HG02938 (cell line): ENCODE data around the gene DGKB.

ENCODE experiments used
- ATAC-seq: cut with Tn5 transposase; IDR thresholded peaks from one replicate; pipeline ENCODE4 v1.9.1; 2021; ENCODE audit warnings: mild to moderate bottlenecking, moderate library complexity; ENCODE audit not compliant: unreplicated experiment

The DGKB gene

DNA sequence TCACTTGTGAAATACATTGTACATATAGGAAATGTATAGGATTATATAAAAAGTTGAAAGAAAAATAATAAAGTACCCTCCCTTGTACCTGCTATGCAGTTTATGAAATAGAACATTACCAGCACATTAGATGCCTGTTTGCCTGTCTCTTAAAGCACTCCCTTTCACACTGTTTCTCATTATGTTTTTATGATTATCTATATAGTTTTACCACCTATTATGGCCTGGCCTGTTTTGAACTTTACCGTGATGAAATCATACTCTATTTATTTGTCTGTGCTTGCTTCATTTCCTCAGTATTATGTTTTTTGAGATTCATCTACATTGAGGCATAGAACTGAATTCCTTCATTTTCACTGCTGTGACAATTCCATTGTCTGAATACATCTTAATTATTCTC is 41.1 kb downstream of the DGKB start:
- ATAC-seq, result no peak

DNA sequence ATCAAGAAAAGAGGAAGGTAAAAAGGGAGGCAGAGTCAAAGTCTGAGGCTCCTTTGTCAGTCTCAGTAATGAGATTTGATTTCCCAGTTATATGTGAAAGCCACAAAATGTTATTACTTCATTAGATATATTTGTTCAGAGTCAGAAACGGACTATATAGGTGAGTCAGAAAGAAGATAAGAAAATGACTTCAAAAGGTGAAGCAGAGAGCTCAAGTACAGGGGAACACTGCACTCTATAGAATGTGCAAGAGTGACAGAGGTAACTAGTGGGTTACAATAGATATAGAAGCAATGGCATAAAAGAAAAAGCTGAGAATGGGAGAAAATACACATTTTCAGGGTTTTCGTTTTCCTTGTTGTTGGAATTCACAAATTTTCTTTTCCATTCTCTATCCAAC is 43.3 kb downstream of the DGKB start:
- ATAC-seq, result no peak

DNA sequence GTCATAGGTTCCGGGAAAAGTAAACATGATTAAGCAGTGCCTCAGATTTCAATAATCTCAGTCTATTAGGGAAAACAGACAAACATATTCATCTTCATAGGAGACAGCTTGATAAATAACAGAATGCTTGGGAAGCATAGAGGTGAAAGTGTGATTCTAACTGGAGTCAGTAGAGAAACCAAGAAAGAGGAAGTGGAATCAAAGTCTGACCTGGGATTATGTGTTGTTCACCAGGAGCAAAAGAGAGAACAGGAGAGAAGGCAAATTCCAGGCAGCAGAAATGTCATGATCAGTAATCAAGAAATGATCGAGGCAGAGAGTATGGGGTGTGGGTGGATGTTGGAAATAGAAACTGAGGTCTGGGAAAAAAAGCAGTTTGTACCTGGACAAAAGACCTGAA is 43.7 kb downstream of the DGKB start:
- ATAC-seq, result no peak

DNA sequence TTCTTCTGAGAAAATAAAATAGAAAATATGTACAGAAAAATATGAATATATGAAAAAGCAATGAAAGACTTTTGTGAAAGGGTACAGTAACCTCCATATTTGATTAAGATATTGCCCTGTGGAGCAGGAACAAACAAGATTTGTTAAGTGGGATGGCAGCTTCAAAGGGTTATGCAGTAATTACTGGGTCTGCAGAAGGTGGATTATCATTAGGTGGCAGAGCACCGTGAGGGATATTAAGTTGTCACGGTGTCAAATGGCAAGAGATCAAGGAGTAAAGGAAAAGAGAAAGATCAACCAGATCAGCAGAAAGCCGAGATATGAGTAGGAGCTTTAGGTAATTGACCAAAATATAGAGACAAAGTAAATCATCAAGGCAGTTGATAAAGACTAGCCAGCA is 44.1 kb downstream of the DGKB start:
- ATAC-seq, result no peak

DNA sequence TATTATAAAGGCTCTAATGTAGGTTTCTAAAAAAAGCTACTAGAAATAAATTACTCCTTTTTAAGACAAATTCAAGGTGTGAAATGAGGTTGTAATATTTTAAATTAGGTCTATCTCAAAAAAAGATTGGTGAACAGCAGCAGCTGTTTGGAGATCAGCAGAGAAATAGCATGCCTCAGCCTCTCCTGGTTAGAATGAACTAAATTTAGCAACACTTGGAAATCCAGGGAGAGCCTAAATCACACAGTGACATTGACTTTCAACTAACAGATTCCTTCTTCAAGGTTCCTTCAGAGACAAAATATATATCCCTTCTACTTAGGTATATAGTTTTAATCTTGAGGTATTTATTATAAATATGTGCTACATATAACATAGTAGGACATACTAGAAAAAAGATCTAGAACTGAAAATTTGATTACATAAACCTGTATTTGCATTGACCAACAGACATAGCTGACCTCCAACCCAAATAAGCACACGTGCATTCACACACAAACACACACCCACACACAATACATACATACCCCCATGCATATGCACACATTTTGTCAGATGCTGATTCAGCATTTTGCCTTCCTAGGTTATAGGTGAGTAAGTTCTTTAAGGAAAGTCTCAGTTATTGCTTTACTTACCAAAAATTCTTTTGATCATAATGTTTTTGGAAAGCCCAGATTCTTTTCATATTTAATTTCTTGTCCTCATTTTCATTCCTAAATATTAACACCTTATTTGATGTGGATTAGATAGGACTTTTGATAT is 47.3 kb downstream of the DGKB start:
- ATAC-seq, result no peak

DNA sequence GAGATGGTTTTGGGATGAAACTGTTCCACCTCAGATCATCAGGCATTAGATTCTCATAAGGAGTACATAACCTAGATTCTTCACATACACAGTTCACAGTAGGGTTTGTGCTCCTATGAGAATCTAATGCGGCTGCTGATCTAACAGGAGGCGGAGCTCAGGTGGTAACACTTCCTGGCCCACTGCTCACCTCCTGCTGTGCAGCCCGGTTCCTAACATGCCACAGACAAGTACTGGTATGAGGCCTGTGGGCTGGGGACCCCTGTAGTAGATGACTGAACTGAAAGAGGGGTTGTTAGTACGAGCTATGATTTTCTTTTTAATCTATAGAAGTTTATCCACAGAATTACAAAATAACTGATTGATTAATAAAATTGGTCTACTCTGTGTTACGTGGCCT is 48.1 kb downstream of the DGKB start:
- no peak for ATAC-seq

DNA sequence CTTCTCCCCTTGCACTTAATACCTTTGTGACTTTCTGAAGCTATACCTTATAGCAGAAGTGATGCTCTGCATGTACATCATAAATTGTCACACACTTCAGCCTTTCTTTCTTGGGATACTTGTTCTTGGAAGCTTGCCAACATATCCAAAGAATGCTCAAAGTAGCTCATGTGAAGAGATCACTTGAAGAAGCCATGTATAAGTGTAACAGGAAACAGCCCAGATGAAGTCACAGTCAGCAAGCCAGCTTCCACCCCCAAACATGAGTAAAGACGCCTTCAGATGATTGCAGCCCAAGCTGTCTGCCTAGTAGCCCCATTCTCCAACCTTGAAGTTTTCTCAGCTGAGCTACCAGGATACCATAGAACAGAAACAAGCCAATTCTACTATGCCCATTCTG is 50.9 kb downstream of the DGKB start:
- ATAC-seq, result no peak

DNA sequence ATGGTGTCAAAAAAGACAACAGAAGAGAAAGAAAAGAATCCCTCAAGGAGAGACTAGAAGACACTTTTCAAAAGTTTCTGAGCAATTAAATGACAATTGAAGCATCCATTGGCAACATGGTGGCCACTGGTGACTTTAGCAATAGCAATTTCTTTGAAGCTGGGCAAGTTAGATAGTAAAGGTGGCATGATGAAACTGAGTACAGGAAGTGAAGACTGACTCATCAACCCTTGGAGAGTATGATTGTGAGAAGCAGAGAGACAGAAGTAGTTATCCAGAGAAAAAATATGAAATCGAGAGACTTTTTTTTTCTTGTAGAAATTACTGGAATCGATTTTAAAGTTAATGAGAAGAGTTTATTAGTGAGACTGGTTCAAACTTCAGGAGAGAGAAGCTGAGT is 52.5 kb downstream of the DGKB start:
- no peak for ATAC-seq

DNA sequence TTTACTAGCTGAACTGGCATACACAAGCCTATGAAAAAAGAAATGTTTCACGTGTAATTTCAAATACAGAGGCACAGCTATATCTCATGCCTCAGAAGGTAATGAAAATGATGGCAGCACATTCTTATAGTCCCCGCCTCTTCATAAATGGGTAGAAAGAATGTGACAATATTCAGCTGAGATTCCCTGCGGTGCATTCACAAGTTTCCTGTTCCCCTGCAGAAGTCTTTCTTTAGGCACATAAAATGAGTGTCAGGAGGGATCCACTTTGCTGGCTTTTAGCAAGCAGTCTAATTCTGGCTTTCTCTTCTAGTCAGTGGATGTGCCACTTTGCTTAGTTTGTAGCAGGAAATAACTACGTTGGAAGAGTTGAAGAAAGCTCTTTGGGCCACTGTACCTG is 56.1 kb downstream of the DGKB start:
- ATAC-seq, result no peak

DNA sequence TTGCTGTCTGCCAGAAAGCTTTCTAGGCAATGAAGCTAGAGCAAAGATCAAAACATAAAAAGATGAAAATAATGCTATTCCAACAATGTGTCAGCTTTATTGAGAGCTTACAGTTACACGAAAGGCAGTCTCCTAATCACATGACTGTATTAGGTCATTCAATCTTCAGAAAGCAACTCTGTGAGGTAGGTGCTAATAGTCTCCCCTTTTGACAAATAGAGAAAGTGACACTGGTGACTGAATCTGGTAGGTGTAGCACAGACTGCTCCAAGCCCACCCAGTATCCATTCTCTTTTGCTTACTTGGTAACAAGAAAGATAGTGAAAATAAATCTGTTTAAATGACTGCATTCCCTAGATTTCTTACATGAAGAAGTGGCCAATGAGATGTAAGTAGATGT is 58.8 kb downstream of the DGKB start:
- no peak for ATAC-seq

DNA sequence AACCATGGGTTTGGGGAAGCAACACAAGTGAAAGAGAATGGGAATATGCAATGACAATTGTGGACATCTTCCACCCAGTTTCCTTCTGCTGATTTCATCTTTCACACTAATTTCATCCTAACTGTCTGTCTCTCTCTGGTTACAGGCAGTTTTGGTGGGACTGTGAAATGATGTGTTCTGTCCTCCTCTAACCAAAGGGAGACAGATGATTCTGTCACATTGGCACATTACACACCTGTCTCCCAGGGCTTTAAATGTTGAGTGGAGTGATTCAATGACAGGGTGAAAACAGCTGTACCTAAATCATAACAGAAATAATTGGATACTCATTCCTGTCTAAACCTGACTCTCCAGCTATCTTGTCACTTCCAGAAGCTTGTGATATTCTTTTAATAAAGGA is 60.0 kb downstream of the DGKB start:
- no peak for ATAC-seq

DNA sequence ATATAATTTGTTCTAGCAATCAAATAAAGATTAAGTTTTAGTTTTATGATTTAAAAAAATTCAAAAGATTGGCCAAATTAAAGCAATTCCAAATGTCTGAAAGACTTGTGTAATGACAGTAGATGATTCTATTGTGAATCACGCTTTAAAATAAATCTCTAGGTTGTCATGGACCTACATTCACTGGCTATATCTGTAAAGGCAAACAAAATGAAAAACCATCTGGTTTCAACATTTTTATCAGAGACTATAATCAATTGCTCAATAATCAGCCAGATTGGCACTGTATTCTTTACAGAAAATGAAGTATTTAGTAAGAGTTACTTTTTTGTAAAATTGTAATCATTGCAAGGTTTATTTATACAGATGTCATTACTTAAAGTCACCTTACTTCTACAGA is 60.7 kb downstream of the DGKB start:
- ATAC-seq, result no peak

DNA sequence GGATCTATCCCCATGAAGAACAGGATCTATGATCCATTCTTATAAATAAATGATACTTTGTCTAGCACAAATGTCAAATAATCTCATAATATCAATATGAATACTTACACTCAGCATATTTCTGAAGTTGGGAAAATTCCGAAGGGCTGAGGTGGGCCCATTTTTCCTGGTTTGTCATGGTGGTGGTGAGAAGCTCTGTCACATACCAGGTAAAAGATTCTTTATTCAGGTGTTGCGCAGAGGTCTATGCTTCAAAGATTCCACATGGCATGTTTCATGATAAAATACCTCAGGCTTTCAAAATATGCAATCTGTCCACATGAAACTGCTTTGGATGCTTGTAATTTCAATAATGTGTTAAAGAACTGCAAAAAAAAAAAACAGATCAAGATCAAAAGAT is 61.5 kb downstream of the DGKB start:
- ATAC-seq, result no peak

DNA sequence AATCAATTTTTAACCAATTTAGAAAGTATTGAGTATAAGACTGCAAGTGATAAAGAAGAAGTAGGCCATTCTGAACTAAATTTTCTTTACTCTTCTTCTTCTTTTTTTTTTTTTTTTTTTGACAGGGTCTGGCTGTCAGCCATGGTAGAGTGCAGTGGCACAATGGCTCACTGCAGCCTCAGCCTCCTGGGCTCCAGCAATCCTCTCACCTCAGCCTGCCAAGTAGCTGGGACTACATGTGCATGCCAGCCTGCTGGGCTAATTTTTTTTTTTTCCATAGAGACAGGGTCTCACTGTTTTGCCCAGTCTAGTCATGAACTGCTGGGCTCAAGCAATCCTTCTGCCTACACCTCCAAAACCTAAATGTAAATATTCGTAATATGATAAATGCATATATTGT is 63.2 kb downstream of the DGKB start:
- ATAC-seq, result no peak

DNA sequence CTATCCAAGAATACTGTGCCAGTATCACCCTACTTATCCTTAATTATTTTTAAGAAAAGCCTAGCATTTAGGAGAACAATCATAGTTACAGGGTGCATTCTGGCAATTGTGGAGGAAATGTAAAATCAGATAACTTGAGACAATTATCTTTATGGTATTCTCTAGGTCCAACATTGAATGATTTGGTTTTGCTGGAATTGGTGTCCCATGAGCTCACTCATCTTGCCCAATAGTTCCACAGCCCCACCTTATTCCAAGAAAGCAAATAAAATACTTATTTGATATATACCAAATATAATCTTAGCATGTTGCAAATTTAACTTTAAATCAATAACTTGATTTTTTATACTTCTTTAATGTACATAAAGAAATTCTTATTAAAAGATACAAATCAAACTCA is 65.3 kb downstream of the DGKB start:
- no peak for ATAC-seq

DNA sequence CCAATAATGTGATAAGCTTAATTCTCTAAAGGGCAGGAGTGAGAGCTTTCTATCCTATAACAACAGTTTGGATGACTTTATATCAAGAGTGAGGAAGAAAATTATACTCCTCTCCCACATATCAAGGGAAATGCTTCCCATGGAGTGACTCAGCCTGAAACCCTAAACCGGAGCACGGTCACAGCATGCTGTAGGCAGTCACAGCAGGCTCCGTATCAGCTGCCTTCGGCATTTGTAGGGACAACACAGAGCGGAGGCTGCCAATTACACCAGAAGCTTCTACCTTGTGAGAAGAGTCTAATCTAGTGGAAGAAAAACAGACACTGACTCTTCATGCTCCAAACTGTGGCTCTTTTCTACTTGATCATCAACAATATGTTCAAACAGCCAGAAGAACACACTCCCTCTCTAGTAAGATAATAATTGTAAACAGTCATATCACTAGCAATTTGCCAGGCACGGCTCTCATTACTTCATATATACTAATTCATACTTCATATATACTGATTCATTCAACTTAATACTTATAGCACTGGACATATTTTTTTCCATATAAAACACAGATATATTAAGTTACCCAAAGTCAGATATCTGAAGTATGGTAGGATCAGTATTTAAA is 65.9 kb downstream of the DGKB start:
- ATAC-seq, result no peak

DNA sequence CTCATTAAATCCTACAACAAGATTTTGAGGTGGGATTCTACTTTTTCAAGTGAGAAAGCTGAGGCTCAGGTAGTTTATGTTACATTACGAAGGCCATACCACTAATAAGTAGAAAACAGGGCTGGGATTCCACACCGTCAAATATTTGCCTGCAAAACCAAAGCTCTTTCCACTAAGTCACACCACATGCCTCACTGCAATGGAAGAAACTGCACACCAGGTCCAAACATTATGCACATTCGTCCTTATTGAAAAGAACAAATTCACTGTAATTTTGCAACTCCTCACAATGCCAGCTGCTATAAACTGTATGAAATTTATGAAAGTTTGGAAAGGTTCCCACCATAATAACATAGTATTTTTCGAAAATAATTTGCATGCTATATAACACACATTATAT is 66.5 kb downstream of the DGKB start:
- no peak for ATAC-seq

DNA sequence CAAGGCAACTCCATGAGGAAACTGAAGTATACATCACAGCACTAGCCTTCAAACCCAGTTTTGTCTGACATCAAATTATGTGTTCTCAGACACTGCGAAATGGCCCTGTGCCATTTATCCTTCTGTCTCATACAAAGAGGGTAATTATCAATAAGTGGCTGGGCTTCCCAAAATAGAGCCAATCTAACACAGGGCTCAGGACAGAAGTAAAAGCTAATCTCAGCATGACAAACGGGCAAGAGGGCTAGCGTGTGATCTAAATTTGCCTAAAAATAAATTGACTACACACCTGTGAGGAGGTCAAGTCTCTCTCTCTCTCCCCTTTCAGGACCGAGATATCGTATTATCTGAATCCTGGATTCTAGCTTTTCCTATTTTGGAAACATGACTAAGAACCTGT is 67.2 kb downstream of the DGKB start:
- ATAC-seq, result no peak

DNA sequence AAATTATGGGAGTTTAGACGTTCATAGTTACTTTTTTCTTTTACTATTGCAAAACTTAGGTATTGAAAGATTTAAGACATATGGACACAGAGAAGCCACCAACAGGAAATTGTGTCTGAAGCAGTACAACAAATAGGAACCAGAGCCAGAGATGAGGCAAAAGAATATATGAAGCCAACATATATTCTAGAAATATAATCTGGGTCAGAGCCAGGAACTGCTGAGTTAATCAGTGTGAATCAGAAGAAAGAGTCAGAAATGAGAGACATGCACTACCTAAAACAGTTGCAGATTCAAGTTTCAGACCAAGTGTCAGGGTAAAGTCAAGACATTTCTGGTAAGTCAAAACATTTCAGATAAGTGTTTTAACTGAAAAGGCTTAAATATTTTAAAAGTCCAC is 67.7 kb downstream of the DGKB start:
- ATAC-seq, result no peak

DNA sequence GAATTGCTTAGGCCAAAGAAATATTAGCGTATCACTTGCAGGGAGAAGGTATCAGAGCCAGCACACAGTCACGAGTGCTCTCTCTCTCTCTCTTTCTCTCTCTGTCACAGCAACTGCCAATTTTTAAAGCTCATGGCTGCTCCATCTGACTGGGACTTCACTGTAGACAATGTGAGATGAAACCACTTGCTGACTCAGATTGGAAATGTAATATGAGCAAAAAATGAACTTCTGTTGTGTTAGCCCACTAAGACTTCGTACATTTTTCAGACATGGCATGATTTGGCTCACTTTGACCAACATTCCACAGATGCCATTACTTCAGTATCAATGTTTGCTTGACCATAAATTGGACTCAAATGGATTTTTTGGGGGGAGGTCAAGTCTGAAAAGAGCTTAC is 68.1 kb downstream of the DGKB start:
- no peak for ATAC-seq

DNA sequence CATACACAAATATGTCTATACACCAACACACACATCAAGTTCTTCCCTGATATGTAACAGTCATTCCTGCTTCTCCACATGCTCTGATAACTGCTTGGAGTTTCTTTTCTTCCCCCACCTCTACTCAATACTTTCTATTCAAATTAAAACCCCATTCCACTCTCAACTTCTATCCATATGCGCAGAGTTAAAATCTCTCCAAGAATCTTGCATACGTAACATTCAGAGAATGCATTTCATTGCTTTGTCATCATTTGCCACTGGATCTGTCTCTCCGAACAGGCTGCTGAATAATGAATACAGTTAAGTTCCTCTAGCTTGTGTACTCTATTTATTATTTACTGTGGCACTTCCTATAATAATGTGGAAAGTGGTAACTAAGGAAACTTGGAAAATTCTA is 68.8 kb downstream of the DGKB start:
- ATAC-seq, result no peak

DNA sequence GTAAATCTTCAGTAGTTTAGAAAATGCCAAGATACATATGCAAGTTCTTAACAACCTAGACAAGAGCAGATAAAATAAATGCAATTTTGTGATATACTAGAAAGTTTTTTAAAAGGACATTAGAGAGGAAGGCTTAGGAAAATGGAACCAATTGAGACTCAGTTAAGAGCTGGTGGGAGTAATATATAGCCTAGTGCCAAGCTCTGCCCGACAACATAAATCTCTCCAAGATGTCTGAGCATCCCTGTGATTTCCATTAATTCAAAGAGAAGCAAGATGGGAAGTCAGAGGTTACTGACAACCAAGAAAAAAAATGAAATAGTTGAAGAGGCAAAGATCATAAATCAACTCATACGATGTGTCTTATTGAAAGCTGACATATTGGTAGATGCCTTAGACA is 74.5 kb downstream of the DGKB start:
- ATAC-seq, result no peak

DNA sequence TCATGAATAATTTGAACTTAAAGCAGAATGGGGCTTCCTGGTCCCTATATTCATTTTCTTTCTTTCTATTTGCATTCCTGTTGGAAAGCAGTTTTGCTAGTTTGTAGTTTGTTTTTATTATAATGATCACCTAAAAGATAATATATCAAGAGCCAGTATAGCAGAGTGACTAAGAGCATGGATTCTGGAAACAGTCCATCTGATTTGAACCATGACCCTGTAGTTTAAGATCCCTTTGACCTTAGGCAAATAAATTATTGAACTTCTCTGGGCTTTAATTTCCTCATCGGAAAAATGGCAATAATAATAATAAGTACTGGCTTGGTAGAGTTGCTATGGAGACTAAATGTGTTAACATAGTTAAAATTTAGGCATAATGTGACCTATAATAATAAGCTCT is 76.1 kb downstream of the DGKB start:
- ATAC-seq, result no peak
